ENCODE data around the gene CLDN7.

CLDN7 gene

GRCh38 chr17:7235693-7236665 lies 26.3 kb downstream of the CLDN7 start:
- DNase-seq: no peak

GRCh38 chr17:7234083-7234951 lies 28.0 kb downstream of the CLDN7 start, which contains the start of gene DVL2:
TSS of gene DVL2 (minus strand) at chr17:7234517. CDS start at chr17:7234262, 255 bp downstream.
- peak; percentile 90 for DNase-seq

GRCh38 chr17:7233701-7234082 lies 28.6 kb downstream of the CLDN7 start:
- no peak for DNase-seq

- DNase-seq: no peak
These were observed 30.2 kb downstream of the CLDN7 start for GRCh38 chr17:7232114-7232513.

- DNase-seq: no peak
These were observed 32.8 kb downstream of the CLDN7 start for GRCh38 chr17:7229504-7229903.

- no peak for DNase-seq
These were observed 33.4 kb downstream of the CLDN7 start for GRCh38 chr17:7228920-7229319.

GRCh38 chr17:7226721-7227710 lies 35.3 kb downstream of the CLDN7 start:
- DNase-seq: no peak

GRCh38 chr17:7225711-7226331 lies 36.5 kb downstream of the CLDN7 start:
- DNase-seq: no peak

GRCh38 chr17:7224661-7225111 lies 37.6 kb downstream of the CLDN7 start:
- no peak for DNase-seq

- DNase-seq: no peak
These were observed 38.2 kb downstream of the CLDN7 start for GRCh38 chr17:7224110-7224509.

GRCh38 chr17:7223375-7223774 lies 38.9 kb downstream of the CLDN7 start:
- DNase-seq: no peak

- DNase-seq: no peak
These were observed 39.3 kb downstream of the CLDN7 start for GRCh38 chr17:7222972-7223292.

- DNase-seq: no peak
These were observed 39.9 kb downstream of the CLDN7 start for GRCh38 chr17:7222093-7222971.

- no peak for DNase-seq
These were observed 40.8 kb downstream of the CLDN7 start for GRCh38 chr17:7221278-7222092.

- DNase-seq: peak; percentile 39
These were observed 41.5 kb downstream of the CLDN7 start for GRCh38 chr17:7220593-7221277.

- DNase-seq: peak; percentile 67
These were observed 42.3 kb downstream of the CLDN7 start, which contains the start of the genes ACADVL and DLG4 for GRCh38 chr17:7219812-7220592. TSS of gene ACADVL (plus strand) at chr17:7219938. CDS start at chr17:7219985, 47 bp downstream. TSS of gene DLG4 (minus strand) at chr17:7219836.

- no peak for DNase-seq
These were observed 43.0 kb downstream of the CLDN7 start for GRCh38 chr17:7219229-7219811.

GRCh38 chr17:7218758-7219157 lies 43.5 kb downstream of the CLDN7 start:
- DNase-seq: no peak

All from GDM1 (cell line).